ENCODE measurements around the gene GNS.
"Not testable (repeated sequence)": the region's sequence is repeated elsewhere in the genome, so short reads cannot be mapped to it uniquely, and the experiment has no call there.

GNS gene

DNA sequence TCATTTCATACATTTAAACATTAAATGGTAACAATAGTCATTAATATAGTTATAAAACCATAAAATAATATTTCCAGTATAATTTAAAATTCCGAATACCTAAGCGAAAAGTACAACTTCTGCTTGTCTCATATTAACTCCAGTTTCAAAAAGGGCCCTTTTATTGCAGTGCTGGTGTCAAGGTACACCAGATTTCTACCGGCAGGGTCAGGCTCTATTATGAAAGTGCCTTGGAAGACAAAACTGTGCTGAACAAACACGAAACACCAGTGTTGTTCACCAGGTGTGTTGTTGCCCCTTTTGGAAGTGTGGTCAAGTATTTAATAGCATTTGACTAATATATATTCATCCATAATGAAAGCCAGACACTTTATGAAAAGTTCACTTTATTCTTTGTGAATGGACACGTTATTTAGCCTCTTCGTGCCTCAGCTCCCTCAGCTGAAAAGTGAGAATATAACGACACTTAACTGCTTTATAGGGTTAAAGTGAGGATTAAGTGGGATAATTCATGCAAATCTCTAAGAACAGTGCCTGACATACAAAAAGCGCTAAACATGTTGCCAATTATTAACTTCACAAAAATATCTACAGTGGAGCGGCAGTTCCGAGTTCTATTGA, 20.3 kb upstream of the GNS start:
- DNase-seq: no peak

DNA sequence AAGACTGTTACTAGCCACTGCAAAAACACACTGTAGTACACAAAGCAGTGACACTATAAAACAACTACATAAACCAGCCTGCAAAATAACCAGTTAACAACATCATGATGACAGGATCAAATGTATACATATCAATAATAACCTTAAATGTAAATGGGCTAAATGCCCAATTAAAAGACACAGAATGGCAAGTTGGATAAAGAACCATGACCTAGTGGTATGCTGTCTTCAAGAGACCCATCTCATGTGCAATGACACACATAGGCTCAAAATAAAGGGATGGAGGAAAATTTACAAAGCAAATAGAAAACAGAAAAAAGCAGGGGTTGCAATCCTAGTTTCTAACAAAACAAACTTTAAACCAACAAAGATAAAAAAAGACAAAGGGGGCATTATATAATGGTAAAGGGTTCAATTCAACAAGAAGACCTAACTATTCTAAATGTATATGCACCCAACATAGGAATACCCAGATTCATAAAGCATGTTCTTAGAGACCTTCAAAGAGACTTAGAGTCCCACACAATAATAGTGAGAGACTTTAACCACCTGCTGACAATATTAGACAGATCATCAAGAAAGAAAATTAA, 16.0 kb upstream of the GNS start:
- not testable (repeated sequence) for DNase-seq

DNA sequence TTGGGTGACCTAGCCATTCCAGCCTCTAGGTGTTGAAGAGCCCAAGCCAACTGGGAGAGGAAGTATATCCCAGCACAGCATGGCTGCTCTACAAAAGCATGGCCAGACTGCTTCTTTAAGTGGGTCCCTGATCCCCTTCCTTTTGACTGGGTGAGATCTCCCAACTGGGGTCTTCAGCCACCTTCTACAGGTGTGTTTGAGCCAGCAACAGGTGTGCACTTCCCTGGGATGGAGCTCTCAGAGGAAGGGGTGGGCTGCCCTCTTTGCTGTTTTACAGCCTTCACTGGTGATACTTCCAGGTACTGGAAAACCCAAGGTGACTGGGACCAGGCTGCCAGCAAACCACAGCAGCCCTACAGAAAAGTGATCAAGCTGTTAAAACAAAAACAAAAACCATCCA, 14.2 kb upstream of the GNS start:
- DNase-seq: no peak

DNA sequence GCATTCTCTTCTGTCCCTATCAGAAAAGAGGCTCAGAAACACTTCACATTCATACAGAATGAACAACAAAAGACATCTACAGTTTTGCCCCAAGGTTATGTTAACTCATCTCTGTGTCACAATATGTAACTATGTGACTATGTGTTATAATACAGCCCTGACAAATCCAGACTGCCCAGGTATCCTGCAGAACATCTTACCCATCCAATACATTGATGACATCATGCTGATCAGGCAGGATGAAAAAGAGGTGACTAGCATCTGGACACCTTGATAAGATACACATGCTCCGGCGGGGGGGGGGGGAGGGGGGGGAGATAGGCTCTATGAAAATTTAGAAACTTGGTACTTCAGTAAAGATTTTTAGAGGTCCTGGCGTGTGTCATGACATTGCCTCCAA, 8.3 kb upstream of the GNS start:
- no peak for DNase-seq

- DNase-seq: peak; percentile 4
Measured at GRCh38 chr12:64760808-64761573, 1.8 kb upstream of the GNS start.

GRCh38 chr12:64757771-64758170, 1.4 kb downstream of the GNS start:
- DNase-seq: no peak

GRCh38 chr12:64756376-64756775, 2.8 kb downstream of the GNS start:
- no peak for DNase-seq

- DNase-seq: no peak
Measured at GRCh38 chr12:64753427-64753826, 5.8 kb downstream of the GNS start.

GRCh38 chr12:64752833-64753238, 6.4 kb downstream of the GNS start:
- DNase-seq: no peak

- no peak for DNase-seq
Measured at GRCh38 chr12:64752032-64752431, 7.2 kb downstream of the GNS start.

- DNase-seq: no peak
Measured at GRCh38 chr12:64749461-64750200, 9.6 kb downstream of the GNS start.

DNA sequence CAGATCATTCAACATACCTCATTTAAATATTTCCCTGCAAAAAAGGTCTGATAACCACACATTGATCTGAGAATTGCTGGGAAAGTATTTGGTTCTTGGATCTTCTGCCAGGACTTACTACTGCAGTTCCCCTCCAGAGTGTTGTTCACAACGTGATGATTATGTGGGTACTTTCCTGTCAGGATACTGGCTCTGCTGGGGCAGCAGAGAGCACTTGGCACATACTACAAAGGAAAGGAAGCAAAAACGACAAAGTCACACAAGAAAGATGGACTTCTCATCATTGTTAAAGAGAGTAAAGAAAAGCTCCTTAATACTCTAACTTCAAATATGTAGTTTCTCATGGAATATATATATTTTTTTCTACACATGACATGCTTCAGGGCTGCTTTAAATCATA, 11.5 kb downstream of the GNS start:
- DNase-seq: no peak

DNA sequence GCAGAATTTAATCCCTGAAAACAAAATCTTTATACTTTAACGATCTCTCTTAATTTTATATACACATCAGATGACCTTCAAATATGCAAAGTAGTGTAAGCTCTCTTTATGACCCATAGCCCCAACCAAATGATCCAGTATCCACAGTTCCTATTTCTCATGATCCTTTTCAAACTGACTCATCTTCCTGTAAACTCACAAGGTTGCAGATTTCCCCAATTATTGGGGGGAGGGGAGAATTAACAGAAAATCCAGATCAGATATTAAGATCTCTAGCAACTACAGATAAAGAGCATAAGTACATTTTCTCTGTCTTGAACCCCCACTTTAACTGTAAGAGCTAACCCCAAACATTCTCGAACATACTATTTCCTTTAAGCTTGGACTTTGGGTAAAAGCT, 12.5 kb downstream of the GNS start:
- no peak for DNase-seq

GRCh38 chr12:64745980-64746379, 13.2 kb downstream of the GNS start:
- DNase-seq: no peak

- DNase-seq: no peak
Measured at GRCh38 chr12:64745259-64745807, 13.9 kb downstream of the GNS start.

DNA sequence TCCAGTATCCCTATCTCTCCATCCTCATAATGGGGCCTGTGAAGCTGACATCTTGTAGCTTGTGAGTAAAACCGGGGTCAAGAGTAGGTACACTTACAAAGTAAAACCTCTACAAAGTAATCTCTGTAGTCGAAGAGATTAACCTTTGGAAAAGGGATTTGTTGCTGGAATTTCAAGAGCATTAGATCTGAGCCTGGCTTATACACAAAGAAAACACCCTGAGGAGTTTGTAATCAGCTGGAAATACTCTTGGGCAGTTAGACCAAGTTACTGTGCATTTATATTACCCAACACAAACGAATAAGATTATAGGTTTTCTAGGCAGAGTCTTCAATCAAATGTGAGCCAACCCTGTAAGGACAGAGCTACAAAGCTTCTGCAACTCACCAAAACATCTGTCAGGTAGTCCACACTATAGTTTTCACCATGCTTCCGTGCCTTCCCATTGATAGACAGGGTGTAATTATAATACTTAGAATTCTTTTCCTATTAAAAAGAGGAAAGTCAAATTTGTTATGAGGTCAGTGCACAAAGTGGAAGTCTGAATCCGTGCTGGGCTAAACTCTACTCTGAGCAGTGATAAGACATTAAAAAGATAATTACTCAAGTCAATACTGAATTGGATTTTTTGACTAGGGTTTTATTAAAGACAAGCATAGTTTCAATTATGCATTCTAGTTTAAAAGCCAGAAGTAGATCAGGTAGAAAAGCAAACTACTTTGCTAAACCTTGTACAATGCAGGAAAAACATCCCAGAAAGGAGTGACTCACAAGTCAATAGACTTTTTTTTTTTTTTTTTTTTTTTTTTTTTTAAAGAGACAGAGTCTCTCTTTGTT, 14.6 kb downstream of the GNS start:
- DNase-seq: no peak

GRCh38 chr12:64743206-64743605, 16.0 kb downstream of the GNS start:
- no peak for DNase-seq

- DNase-seq: no peak
Measured at GRCh38 chr12:64742416-64742815, 16.8 kb downstream of the GNS start.

GRCh38 chr12:64740646-64741045, 18.6 kb downstream of the GNS start:
- DNase-seq: no peak

DNA sequence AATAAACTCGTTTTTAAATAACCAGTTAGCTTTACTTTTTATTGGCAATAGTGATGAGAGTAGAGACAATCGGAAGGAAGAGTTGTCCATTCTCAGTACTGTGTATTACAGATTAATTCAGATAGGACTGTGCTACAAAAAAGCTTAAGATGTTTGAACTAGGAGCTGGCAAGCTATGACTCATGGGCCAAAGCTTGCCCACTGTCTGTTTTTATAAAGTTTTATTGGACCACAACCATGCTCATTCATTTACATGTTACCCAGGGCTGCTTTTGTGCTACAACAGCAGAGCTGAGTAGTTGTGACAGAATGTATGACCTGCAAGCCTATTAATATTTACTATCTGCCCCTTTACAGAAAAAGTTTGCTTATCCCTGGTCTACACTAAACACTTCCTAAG, 19.4 kb downstream of the GNS start:
- no peak for DNase-seq

- peak; percentile 53 for DNase-seq
Measured at GRCh38 chr12:64737539-64737938, 21.7 kb downstream of the GNS start.

DNA sequence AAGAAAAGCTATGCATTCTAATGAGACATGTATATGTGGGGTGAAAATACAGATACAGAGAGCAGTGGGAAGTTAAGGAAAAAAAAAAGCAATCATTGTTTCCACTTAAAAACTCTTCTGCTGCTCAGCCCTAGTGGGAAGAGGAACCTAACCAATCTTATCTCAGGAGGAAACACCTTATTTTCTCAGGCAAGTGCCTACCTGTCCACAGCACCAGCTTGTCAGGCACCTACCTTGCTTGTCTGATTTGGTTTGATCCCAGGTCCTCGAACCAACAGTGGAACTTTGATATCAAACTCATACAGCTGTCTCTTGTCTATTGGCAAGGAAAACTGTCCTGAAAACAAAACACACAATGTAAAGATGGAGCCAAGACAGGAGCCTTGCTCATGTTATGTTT, 22.4 kb downstream of the GNS start:
- no peak for DNase-seq
